ENCODE results near the gene ETV3L.

- TF ChIP-seq CTCF (IDR thresholded peaks at IDR 0.05) (no peak), POLR2A (IDR thresholded peaks at IDR 0.05) (no peak), POLR2AphosphoS5 (IDR thresholded peaks at IDR 0.05; ENCODE audit: insufficient read depth in 1 of 2, low read depth in 1 of 2) (no peak)
Observed at GRCh38 chr1:157091668-157092273, 7.8 kb downstream of the ETV3L start.
